GM18499 (cell line): Measurements from ENCODE around the gene MBNL2.

Experiments
- ATAC-seq: cut with Tn5 transposase; IDR thresholded peaks from one replicate; pipeline ENCODE4 v1.9.1; 2021; ENCODE audit warnings: moderate number of reproducible peaks; ENCODE audit not compliant: insufficient read depth, unreplicated experiment

MBNL2 gene

DNA sequence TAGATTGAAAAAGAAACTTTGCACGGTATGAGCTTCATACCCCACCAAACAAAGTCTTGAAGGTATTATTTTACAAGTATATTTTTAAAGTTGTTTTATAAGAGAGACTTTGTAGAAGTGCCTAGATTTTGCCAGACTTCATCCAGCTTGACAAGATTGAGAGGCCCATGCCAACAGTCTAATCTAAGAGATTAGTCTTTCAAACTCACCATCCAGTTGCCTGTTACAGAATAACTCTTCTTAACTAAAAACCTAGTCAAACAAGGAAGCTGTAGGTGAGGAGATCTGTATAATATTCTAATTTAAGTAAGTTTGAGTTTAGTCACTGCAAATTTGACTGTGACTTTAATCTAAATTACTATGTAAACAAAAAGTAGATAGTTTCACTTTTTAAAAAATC lies 169.9 kb downstream of the MBNL2 start:
- ATAC-seq = no peak

DNA sequence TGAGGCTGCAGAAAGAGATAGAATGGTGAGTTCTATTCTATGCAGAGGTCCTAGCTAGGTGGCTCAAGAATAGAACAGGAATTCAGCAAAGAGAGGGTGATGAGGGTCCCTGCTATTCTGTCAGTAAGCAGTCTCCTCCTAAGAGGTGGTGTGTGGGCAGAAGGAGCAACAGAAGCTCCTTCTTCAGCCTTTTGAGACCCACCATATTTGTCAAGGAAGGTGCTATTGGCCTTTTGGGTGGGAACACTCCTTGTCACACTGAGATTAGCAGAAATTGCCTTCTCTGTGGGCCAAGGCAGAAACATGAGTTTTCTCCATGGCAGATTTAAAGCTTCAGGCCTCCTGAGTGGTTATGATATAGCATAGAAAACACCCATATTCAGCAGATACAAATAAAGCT lies 172.4 kb downstream of the MBNL2 start:
- ATAC-seq = no peak

DNA sequence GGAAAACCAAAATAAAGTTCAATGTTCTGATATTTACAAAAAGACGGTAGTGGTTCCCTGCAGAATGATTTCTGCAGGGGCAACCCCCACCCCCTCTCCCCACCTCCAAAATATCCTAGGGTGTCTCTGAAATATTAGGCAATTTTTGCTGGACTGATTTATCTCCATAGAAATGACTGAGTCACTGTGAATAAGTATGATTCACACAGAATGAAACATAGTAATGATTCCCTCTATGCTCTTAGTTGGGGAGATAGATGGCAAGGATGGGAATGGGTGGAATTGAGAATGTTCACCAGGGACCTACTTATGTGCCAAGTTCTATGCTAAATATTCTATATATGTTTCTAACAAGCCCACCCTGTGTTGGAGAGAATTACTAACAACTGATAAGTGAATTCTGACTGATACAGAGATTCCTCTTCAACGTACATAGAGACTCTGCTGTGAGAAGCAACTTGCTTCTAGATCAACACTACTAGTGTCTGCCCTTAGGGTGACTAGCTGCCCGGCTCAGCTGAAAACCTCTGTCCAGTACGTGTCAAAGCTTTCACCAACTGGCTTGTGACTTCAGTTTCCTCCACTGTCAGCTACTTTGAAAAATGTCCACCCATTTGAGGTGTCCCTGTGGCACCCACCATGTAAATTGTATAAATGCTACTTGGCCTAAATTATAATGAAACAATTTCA lies 173.5 kb downstream of the MBNL2 start:
- no peak for ATAC-seq

- no peak for ATAC-seq
These were observed 175.1 kb downstream of the MBNL2 start for GRCh38 chr13:97397267-97397666.

DNA sequence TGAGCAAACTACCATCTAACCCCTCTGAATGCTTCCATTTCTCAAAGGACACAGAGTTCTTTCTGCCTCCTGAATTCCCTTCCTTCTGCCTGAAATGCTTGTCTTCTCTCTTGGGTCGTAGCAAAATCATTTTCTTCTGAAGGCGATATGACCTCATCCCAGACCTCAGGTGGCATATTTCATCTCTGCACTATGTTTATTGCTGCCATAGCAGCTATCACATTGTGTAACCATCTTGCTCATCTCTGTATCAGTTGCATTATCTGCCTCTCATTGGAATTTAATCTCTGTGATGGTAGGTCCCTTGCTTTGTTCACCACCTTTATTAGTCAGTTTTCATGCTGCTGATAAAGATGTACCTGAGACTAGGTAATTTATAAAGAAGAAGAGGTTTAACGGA lies 179.3 kb downstream of the MBNL2 start:
- ATAC-seq = no peak

DNA sequence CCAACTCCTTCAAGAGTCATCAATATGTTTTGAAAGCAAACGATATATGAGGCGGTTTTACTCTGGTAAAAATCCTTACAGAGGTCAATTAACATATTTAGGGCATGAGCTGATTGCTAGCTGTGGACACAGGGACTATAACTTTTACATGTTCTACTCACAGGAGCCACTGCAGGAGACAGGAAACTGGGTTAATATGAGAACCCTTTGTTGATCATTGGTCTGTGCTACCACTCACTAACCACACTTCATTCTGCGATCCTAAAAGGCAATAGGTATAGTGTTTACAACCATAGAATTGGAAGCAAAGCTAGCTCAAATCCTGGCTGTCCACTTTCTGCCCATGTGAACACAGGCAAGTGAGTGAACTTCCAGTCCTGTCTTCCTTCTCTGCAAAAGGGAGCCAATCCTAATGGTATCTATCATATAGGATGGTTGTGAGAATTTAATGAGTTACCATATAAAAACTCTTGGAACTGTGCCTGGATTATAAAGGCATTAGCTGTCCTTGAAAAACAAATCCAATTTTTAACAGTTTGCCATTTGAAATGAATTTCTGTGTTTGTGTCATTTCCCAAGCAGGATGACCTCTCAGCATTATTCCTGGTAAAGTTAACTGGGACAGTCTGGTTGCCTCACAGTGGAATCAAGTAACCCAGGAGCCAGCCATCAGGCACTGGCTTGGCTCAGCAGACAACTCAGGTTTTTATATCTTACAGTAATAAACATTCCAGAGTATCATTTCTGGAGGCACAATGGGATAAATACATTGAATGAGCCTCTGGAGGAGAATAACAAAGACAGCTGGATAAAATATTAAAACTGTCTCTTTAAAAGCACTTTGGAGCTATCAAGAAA lies 182.0 kb downstream of the MBNL2 start:
- ATAC-seq = no peak

DNA sequence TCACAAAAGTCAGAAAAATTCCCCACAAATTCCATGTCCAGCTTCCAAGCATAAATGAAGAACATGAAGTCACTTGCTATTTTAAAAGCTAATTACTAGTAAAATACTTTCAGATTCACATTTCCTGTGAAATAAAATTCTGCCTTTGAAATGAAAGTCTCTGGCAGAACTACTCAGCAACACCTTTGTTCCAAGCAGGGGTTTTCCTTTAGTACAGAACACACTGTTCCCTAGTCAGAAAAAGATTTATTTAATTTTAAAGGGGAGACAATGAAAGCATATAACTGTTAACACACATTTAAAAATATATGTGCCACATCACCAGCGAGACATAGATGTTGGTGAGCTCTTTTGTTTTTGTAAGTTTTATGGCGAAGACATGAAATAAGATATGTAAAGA lies 185.4 kb downstream of the MBNL2 start:
- no peak for ATAC-seq

GRCh38 chr13:97408938-97409337 lies 186.8 kb downstream of the MBNL2 start:
- ATAC-seq = no peak

- no peak for ATAC-seq
These were observed 189.9 kb downstream of the MBNL2 start for GRCh38 chr13:97411984-97412383.

DNA sequence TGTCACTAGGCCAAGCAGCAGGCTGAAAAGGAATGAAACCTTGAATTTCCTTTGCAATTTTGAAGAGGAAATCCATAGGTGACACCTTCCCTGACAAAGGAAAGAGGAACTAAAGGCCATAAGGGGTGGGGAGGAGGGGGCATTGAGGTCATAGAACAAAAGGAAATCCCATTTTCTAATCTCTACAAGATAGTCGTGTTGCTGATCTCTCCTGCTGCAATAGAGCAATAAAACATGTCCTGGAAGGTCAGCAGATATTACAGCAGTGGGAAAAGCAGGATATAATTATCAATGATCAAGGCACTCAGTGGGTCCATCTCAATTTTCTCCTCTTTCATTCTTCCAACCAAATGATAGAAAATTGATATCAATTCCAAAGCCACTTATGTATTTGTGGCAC lies 191.6 kb downstream of the MBNL2 start:
- ATAC-seq = no peak

- no peak for ATAC-seq
These were observed 192.3 kb downstream of the MBNL2 start for GRCh38 chr13:97414392-97414791.

DNA sequence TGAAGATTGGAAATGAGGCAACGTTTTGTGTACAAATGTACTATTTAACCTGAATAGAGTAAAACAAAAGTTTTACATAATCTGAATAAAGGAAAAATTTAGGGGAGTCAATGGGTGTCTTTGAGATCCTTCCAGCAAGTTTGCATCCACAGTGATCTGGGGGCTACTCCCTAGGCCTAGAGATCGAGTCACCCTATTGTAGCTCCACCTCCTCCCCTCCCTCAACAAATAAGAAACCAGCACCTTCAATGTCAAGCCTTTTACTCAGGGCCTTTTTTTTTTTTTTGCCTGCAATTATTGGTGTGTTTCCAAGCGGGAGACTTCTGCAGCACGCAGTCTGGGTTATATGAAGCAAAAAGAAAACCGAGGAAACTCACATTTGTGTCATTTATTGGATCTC lies 195.6 kb downstream of the MBNL2 start:
- ATAC-seq = no peak

DNA sequence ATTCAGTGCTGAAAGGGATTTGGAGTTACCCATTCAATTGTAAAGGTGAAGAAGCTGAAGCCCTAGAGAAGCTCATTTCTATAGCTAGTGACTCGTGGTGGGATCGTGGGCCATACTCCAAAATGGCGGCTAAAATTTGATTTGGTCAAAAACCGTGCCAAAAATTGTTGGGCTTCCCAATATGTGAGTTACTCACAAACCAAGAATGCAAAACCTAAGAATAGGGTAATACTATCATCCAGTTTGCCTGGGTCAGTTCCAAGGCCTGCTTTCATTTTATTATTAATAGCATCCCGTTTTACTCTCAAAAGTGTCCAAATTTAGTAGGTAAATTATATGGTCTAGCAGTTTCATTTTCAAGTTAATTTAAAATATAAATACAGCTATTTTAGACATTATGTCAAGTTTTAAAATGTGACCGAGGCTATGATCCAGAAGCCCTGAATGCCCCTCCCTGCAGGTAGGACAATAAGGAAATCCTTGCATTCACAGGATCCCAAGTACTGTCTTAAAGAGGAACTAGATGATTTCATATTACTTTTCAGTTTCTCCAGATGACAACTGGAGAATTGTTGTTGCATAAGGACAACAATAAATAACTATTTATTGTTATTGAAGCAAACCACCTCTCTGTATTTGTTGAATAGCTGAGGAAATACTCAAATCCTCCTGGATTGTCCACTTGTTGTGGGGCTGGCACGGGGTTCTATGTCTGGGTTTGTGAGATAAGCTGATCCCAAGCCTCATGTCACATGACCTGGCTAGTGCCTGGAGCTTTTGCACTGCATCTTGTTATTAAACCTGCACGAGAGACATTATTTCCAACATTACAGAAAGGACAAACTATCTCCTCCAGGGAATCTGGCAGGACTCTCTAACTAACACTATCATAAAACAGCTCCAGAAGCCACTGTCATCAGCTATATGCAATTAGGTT lies 200.3 kb downstream of the MBNL2 start:
- no peak for ATAC-seq

DNA sequence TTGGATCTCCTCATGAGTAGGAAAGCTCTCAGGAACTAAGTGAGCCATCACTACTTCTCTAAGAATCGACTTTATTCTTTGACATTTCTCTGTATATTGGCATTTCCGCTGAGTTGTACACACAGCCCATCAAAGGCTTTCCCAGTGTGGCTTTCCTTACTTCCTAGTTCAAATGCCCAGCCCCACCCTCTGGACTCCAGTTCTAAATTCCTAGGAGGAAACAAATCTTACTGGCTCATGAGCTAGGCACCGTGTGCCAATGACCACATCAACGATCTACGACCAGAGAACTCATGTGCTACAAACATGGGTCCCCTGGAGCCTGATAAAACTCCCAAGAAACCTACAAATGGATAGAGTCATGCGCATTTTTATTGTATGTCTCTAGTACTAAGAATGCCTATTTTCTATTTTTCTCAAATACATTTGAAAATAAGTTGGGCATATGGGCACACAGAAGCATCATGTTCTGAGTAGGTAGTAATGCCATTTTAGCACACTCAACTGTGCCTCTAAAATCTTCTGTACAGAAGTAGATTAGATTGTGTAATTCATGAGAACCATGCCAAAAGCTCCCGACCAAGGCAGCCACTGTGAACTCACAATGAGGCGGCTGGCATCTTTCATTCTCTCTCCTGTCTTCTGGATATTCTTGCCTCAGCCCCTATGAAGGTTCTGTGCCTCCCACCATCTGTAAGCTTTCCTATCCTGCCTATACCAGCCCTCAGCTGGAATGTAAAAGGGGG lies 201.3 kb downstream of the MBNL2 start:
- no peak for ATAC-seq

DNA sequence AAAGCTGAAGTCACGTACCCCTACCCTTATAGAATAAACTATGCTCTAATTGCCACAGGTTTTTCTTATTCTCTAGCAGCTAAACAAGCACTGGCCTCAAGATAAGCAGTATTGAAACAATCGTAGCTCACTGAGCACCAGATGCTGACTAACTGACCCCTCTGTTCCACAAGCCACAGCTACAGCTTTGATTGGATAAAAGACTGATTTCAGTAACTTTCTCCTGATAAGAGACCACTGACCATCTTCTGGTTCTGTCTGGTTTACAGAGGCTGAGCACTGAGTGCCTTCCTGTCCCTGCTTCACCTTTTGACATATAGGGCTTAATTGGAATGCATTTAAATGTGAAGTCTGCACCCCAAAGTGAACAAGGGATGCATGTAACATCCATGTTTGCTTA lies 203.5 kb downstream of the MBNL2 start:
- no peak for ATAC-seq

- ATAC-seq = no peak
These were observed 204.6 kb downstream of the MBNL2 start for GRCh38 chr13:97426695-97427094.

- no peak for ATAC-seq
These were observed 207.5 kb downstream of the MBNL2 start for GRCh38 chr13:97429681-97430081.

DNA sequence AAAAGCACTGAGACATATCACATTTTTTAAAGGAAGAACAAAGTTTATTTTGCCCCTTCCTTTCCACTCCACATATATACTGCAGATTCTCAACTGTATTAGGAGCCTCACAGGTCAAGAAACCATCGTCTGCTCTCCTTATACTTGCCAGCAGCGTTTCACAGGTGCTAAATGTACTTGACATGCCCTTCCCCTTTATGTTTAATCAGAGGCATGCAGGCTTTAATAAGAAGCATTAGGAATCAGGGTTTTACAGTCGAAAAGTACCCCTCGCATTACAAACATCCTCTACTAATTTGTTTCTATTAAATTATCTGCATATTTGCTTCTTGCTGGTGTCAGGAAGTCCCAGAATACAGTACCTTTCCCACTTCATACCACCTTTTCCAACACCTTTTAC lies 208.2 kb downstream of the MBNL2 start:
- ATAC-seq = no peak

- no peak for ATAC-seq
These were observed 209.1 kb downstream of the MBNL2 start for GRCh38 chr13:97431171-97431764.
